Measurements from ENCODE around the gene TLK1.

DNA sequence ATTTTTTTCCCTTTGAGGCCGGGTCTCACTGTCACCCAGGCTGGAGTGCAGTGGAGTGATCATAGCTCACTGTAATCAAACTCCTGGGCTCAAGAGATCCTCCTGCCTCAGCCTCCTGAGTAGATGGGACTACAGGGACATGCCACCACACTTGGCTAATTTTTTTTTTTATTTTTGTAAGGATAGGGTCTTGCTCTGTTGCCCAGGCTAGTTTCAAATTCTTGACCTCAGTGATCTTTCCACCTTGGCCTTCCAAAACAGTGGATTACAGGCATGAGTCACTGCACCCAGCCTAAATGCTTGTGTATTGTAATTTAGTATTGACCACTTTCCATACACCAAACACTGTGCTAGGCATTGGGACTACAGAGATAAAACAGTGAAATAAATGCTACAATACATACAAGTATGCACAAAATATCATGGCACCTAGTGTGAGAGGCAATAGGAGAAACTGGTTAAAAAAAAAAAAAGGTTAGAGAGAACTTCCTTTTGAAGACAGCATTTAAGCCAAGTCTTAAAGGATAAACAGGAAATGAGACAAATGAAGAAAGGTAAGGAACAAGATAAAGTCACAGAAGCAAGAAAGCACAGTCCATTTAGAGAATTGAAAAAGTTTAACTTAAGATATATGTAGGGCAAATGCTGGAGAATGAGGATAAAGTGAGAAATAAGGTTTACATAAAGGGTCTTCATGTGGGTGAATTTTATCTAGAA is 118.3 kb downstream of the TLK1 start:
- TF ChIP-seq, protein P1, sequence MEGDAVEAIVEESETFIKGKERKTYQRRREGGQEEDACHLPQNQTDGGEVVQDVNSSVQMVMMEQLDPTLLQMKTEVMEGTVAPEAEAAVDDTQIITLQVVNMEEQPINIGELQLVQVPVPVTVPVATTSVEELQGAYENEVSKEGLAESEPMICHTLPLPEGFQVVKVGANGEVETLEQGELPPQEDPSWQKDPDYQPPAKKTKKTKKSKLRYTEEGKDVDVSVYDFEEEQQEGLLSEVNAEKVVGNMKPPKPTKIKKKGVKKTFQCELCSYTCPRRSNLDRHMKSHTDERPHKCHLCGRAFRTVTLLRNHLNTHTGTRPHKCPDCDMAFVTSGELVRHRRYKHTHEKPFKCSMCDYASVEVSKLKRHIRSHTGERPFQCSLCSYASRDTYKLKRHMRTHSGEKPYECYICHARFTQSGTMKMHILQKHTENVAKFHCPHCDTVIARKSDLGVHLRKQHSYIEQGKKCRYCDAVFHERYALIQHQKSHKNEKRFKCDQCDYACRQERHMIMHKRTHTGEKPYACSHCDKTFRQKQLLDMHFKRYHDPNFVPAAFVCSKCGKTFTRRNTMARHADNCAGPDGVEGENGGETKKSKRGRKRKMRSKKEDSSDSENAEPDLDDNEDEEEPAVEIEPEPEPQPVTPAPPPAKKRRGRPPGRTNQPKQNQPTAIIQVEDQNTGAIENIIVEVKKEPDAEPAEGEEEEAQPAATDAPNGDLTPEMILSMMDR (conservative IDR thresholded peaks at IDR 0.05) = no peak
- TF ChIP-seq EZH2 (IDR thresholded peaks at IDR 0.05; ENCODE audit: low read depth) = no peak

Data from PC-9 (cell line).